Colonic mucosa (tissue), 4 donors: Measurements from ENCODE around the gene ASGR1. TPM values are rescaled to one million over a fixed set of nuclear protein-coding genes. Genes with fewer than 3 reads are reported as not detected.
"Not testable (repeated sequence)": the region's sequence is repeated elsewhere in the genome, so short reads cannot be mapped to it uniquely, and the experiment has no call there.

Experiments
- DNase-seq: peaks from one replicate; pipeline ENCODE4 v3.0.0-alpha.2; 2020
- H3K27ac ChIP-seq: fragments of 200-600 bp; one replicate; pipeline ENCODE4 v1.8.0; 2021
- H3K27me3 ChIP-seq: fragments of 200-600 bp; one replicate; pipeline ENCODE4 v1.8.0; 2021
- H3K36me3 ChIP-seq: fragments of 200-600 bp; one replicate; pipeline ENCODE4 v1.8.0; 2021
- H3K4me1 ChIP-seq: fragments of 200-600 bp; one replicate; pipeline ENCODE4 v1.8.0; 2021; ENCODE audit warnings: mild to moderate bottlenecking
- H3K4me3 ChIP-seq: fragments of 200-600 bp; one replicate; pipeline ENCODE4 v1.8.0; 2021
- H3K9ac ChIP-seq, 2 donors: one replicate each; pipeline ENCODE4 v1.7.0; 2013; ENCODE audit warnings: control low read depth in 2 of 2, low read depth in 2 of 2, low read length in 2 of 2
- H3K9me3 ChIP-seq: fragments of 200-600 bp; one replicate; pipeline ENCODE4 v1.8.0; 2021
- CTCF ChIP-seq: fragments of 200-600 bp; IDR thresholded peaks from one replicate; pipeline ENCODE4 v1.8.0; 2022; ENCODE audit warnings: antibody characterized with exemption, mild to moderate bottlenecking
- intact Hi-C: fragments of 100-400 bp; cut with DNase I; formaldehyde crosslinking; loops from one replicate; pipeline ENCODE4 v1.14.1; 2022
- total RNA-seq, 2 donors: library from RNA; stranded (reverse); fragmentation: NEBNext Ultra II Directional in 1 of 2; extraction: Animal tissue kit (Norgen Biotek cat#: 25700) in 1 of 2; gene quantifications; one replicate each; pipeline ENCODE4 v1.2.1, GENCODE V29; 2021
- donor health status: healthy.
- donor health status: DM: no; HTN: no; CAD: no.
- donor health status: DM: no; HTN: no; CAD: no.

Gene ASGR1
- total RNA-seq, 2 donors from 2014 or later = 0.47 to 1.1 TPM

DNA sequence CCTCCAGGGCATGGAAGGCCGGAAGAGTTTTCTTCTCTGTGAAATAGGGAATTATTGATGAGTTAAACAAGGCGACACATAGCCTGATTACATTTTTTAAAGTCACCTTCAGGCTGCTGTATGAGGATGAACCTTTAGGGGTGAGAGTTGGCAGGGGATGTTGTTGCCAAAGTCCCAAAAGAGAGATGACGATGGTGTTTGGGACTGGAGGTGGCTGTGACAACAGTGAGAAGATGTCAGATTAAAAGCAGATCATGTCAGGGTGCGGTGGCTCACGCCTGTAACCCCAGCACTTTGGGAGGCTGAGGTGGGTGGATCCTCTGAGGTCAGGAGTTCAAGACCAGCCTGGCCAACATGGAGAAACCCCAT lies 47.8 kb downstream of the ASGR1 start:
- no peak for TF ChIP-seq CTCF
- DNase-seq = no peak
- Histone ChIP-seq H3K9me3 (no peaks in the 10 kb centered on the region), H3K4me1 (no peaks in the 10 kb centered on the region), H3K9ac (no peak overlapping the region), H3K36me3 (no peaks in the 10 kb centered on the region), H3K27me3 (no peaks in the 10 kb centered on the region), H3K4me3 (no peak overlapping the region), H3K27ac (no peak overlapping the region)
- intact Hi-C loops = no loop called here

DNA sequence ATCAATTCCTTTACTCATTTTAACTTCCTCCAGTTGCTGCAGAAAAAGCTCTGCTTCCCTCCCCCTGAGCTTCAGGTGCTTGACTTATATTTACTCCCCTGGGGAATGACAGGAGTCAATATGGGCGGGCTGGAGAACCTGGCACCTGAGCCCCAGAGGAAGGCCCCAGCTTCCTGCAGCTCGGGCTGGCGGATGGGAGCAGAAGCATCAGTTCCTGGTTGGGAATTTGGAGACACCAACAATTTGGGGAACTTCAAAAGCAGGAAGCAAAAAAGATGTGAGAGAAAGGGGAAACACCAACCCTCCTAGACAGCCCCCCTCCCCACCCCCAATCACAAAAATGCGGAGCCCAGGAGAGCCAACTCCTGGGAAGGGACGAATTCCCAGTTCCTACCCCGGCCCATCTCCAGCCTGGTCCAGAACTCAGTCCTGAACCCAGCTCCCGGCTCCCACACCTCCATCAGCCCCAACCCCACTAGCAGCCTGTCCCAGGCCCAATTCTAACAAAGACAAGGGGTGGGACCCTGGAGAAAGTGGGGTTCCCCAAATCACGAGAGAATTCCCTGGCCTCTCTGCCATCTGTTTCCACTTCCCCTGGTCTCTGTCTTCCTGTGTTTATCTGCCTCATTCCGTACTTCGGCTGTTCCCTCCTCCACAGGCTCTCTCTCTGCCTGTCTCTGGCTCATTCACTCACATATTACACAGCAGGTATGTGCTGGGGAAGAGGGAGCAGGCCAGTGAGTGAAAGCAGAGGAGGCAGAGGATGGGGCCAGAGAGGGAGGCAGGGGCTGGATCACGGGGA lies 48.3 kb downstream of the ASGR1 start:
- Histone ChIP-seq H3K36me3 (no peaks in the 10 kb centered on the region), H3K27ac (no peak overlapping the region), H3K4me3 (no peak overlapping the region), H3K9me3 (no peaks in the 10 kb centered on the region), H3K27me3 (no peaks in the 10 kb centered on the region), H3K4me1 (no peaks in the 10 kb centered on the region), H3K9ac (no peak overlapping the region)
- DNase-seq = no peak
- no peak for TF ChIP-seq CTCF
- intact Hi-C loops = no loop called here

DNA sequence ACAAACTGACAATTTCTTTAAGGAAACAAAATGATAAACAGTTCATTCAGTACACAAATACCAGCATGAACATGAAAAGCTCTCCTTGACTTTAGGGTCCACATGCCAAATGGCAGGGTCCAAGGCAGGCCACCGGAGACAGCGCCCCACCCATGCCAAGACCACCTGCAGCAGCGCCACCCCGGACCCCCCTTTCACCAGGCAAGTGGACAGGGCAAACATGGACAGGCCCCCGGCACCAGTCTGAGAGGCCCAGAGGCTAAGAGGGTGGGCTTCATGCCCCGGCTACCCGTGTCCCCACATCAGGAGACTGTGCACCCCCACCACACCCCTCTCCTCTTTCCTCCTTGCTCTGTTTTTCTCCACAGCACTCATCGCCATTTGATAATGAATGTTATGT lies 49.9 kb downstream of the ASGR1 start:
- H3K4me1 ChIP-seq = no peaks in the 10 kb centered on the region
- H3K27me3 ChIP-seq = no peaks in the 10 kb centered on the region
- no peaks in the 10 kb centered on the region for H3K9me3 ChIP-seq
- H3K4me3 ChIP-seq = no peak overlapping the region
- no peak for TF ChIP-seq CTCF
- H3K9ac ChIP-seq = no peak overlapping the region
- H3K36me3 ChIP-seq = no peaks in the 10 kb centered on the region
- no peak overlapping the region for H3K27ac ChIP-seq
- DNase-seq = no peak
- intact Hi-C loops = no loop called here

DNA sequence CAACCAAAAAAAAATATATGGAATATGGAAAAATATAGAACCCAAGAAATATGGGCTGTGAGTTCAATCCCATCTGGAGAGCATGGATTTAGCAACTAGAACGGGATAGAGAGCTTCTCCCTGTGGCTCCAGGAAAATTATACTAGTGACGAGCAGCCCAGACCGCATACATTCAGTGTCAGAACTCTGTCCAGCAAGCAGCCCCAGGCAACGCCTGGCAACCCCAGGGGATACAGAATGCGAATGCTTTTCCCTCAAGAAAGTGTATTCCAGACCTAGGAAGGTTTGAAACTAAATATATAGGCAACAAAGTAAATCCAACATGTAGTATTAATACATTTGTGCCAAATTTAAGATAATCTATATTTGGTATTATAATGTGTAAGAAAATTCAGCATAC lies 51.0 kb downstream of the ASGR1 start:
- Histone ChIP-seq H3K9me3 (no peaks in the 10 kb centered on the region), H3K36me3 (no peaks in the 10 kb centered on the region), H3K27me3 (no peaks in the 10 kb centered on the region), H3K4me3 (no peak overlapping the region), H3K27ac (no peak overlapping the region), H3K9ac (no peak overlapping the region), H3K4me1 (no peaks in the 10 kb centered on the region)
- DNase-seq = no peak
- intact Hi-C loops = no loop called here
- no peak for TF ChIP-seq CTCF

DNA sequence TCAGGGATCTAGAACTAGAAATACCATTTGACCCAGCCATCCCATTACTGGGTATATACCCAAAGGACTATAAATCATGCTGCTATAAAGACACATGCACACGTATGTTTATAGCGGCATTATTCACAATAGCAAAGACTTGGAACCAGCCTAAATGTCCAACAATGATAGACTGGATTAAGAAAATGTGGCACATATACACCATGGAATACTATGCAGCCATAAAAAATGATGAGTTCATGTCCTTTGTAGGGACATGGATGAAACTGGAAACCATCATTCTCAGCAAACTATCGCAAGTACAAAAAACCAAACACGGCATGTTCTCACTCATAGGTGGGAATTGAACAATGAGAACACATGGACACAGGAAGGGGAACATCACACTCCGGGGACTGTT lies 51.7 kb downstream of the ASGR1 start:
- H3K36me3 ChIP-seq, H3K27me3 ChIP-seq, intact Hi-C loops, H3K9ac ChIP-seq, DNase-seq, H3K4me3 ChIP-seq, H3K9me3 ChIP-seq, H3K27ac ChIP-seq, H3K4me1 ChIP-seq: not testable (repeated sequence)

GRCh38 chr17:7126386-7126785 lies 52.8 kb downstream of the ASGR1 start:
- H3K27me3 ChIP-seq, H3K4me3 ChIP-seq, H3K4me1 ChIP-seq, DNase-seq, H3K27ac ChIP-seq, H3K9ac ChIP-seq, H3K36me3 ChIP-seq, intact Hi-C loops, H3K9me3 ChIP-seq: not testable (repeated sequence)
